Stimulated activated CD8-positive, alpha-beta memory T cell treated with anti-CD3 and anti-CD28 coated beads, Interleukin-4, amount 100 ng/mL, for 48 hours (primary cell): ENCODE measurements around the gene DFFB.

Experiments
- DNase-seq: peaks from one replicate; pipeline ENCODE4 v3.0.0-alpha.2; 2020

The DFFB gene

DNA sequence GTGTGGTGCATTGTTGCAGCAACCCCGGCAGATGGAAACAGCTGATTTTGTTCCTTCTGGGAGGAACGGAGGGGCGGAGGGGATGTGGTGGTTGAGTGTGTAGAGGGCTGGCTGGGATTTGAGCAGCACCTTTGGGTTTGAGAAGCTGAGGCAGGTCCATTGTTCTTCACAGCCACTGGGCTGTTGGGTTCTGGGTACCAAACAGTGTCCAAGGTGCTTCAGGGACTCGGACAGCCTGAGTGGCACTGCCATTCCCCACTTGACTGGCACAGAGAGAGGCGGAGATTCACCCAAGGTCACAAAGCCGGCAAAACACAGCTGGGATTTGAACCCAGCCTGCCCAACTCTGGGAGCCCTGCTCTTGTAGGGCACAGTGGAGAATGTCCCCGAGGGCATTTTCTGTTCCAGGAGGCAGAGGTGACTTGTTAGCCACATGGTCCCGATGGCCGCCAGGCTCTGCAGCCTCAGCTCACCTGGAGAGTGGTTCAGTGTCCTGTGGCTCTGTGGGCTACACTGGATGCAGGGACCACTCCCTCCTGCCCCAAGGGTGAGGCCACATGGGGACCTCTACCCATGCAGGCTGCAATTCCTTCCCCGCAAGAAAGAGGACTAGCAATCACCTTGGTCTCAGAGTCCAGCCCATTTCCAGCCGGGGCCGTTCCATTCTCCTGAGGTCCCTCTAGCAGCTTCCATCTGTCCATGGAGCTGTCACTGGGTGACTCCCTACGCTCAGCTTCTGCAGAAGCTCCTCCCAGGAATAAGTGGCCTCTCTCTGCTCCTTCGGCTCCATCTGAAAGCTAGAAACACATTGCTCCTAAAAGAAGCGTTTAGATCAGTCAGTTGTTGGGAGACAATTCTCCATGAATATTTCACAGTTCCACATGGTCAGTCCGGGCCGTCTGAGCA lies 74.0 kb downstream of the DFFB start:
- DNase-seq, result no peak

DNA sequence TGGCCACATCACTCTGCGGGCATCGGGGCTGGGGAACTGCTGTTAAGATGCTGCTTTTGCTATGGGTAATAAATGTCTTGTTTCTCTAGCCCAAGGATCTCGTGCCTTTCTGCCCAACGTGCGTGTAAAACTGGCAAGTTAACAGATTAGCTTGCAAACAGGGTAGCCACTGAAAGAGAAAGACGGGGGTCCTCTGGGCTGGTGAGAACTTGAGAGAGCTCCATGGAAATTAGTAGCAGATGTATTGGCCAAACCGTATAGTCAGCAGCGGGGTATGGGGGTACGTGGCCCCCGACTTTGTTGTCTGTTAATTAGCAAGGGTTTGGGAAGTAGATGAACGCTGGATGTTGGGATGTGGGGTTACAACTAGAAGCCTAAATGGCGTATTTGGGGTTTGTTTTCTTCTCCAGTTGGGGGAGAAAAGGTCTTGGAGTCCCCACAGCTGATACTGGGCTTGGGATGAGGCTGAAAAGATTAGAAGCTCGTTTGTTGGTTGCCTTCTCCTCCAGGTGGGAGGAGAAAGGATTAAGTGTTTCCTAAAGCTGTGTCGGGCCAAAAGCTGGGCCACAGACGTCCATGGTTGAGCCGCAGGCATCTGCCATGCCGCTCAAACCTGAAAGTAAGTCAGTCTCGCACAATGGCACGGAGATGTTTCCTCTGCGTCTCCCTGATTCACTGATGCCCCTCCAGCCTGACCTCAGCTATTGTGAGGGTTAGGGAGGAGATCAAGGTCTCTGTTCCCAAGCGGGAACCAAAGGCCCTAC lies 75.1 kb downstream of the DFFB start:
- DNase-seq, result no peak
